HepG2 (cell line): ENCODE results near the gene TK2. TPM values are rescaled to one million over a fixed set of nuclear protein-coding genes. Genes with fewer than 3 reads are reported as not detected.

Source experiments
- CC2D1A ChIP-seq: sonication (generic); formaldehyde crosslinking; IDR thresholded peaks from 2 replicates; pipeline ENCODE4 v1.8.1; 2023; ENCODE audit warnings: mild to moderate bottlenecking, missing genetic modification reagents
- ELF4 ChIP-seq: sonication (generic); formaldehyde crosslinking; IDR thresholded peaks from 2 replicates; pipeline ENCODE4 v1.5.0; 2020; ENCODE audit warnings: missing genetic modification reagents, mild to moderate bottlenecking, moderate library complexity, borderline replicate concordance
- HCFC1 ChIP-seq: fragments of 150-350 bp; IDR thresholded peaks from 2 replicates; pipeline ENCODE4 v1.6.1; 2014; ENCODE audit warnings: low read depth, low read length
- JUND ChIP-seq: sonication (generic); formaldehyde crosslinking; IDR thresholded peaks from 2 replicates; pipeline ENCODE4 v1.8.0; 2022; ENCODE audit warnings: mild to moderate bottlenecking, missing genetic modification reagents
- KAT8 ChIP-seq: IDR thresholded peaks from 2 replicates; pipeline ENCODE4 v1.6.1; 2016; ENCODE audit warnings: missing genetic modification reagents, missing compliant biosample characterization
- KDM3A ChIP-seq: IDR thresholded peaks from 2 replicates; pipeline ENCODE4 v1.6.1; 2018; ENCODE audit warnings: low read depth, missing compliant biosample characterization
- MAFK ChIP-seq, 2 experiments: IDR thresholded peaks in 1 of 2; conservative IDR thresholded peaks in 1 of 2; 2 replicates each; pipeline ENCODE4 v1.6.1; 2011; ENCODE audit warnings: improper control_type of control experiment in 2 of 2, low read length in 2 of 2
- NFKB2 ChIP-seq: sonication (generic); formaldehyde crosslinking; IDR thresholded peaks from 2 replicates; pipeline ENCODE4 v1.4.0; 2020; ENCODE audit warnings: missing genetic modification reagents, borderline replicate concordance
- PITX1 ChIP-seq: sonication (generic); formaldehyde crosslinking; IDR thresholded peaks from 2 replicates; pipeline ENCODE4 v1.5.1; 2020; ENCODE audit warnings: mild to moderate bottlenecking, missing genetic modification reagents
- RFX3 ChIP-seq: IDR thresholded peaks from 2 replicates; pipeline ENCODE4 v1.6.1; 2016; ENCODE audit warnings: missing biosample characterization, missing genetic modification reagents
- SOX13 ChIP-seq, 3 experiments: fragments of 450-650 bp in 1 of 3; sonication (generic) in 1 of 3; formaldehyde crosslinking in 1 of 3; IDR thresholded peaks in 2 of 3; conservative IDR thresholded peaks in 1 of 3; 2 replicates each; pipeline versions ENCODE4 v1.5.0 to v1.6.1; 2016 to 2020; ENCODE audit warnings: antibody characterized with exemption in 1 of 3, mild to moderate bottlenecking in 1 of 3, missing compliant biosample characterization in 1 of 3, missing genetic modification reagents in 1 of 3, moderate library complexity in 1 of 3
- TOPORS ChIP-seq: sonication (generic); formaldehyde crosslinking; IDR thresholded peaks from 2 replicates; pipeline ENCODE4 v1.8.0; 2023; ENCODE audit warnings: mild to moderate bottlenecking, missing genetic modification reagents
- TRIM24 ChIP-seq: sonication (generic); formaldehyde crosslinking; IDR thresholded peaks from 2 replicates; pipeline ENCODE4 v1.8.0; 2022; ENCODE audit warnings: mild to moderate bottlenecking, missing genetic modification reagents
- ZNF225 ChIP-seq: sonication (generic); formaldehyde crosslinking; IDR thresholded peaks from 2 replicates; pipeline ENCODE4 v1.4.0; 2020; ENCODE audit warnings: mild to moderate bottlenecking, missing genetic modification reagents
- ZNF24 ChIP-seq: fragments of 450-650 bp; IDR thresholded peaks from 2 replicates; pipeline ENCODE4 v1.6.1; 2017; ENCODE audit warnings: antibody characterized with exemption, mild to moderate bottlenecking
- ZSCAN21 ChIP-seq: sonication (generic); formaldehyde crosslinking; IDR thresholded peaks from 2 replicates; pipeline ENCODE4 v1.8.0; 2022; ENCODE audit warnings: mild to moderate bottlenecking, missing genetic modification reagents, moderate library complexity, borderline replicate concordance
- polyA plus RNA-seq, 8 experiments: library from polyadenylated mRNA; depleted of rRNA in 3 of 8; stranded (reverse) in 7 of 8; unstranded in 1 of 8; fragments of >200 nt; fragmentation: Illumina TruSeq in 4 of 8; extraction: Trizol in 4 of 8; gene quantifications; 2 replicates each; pipeline versions ENCODE4 v1.2.1 to v1.2.3, GENCODE V29; 2011 to 2016; ENCODE audit warnings: low read depth in 4 of 8, missing spikeins in 1 of 8, mixed read lengths in 1 of 8; ENCODE audit not compliant: insufficient read depth in 1 of 8
- total RNA-seq, 5 experiments: library from RNA; depleted of rRNA; stranded (reverse); fragments of >200 nt; fragmentation: Illumina TruSeq; extraction: Trizol; gene quantifications; 2 replicates each; pipeline ENCODE4 v1.2.3, GENCODE V29; 2016; ENCODE audit warnings: low read depth in 1 of 5
- TF ChIP-seq, protein P1 (sequence below): sonication (generic); formaldehyde crosslinking; IDR thresholded peaks from 2 replicates; pipeline ENCODE4 v1.4.0; 2020; ENCODE audit warnings: low read depth, missing genetic modification reagents
- TF ChIP-seq, protein P2 (sequence below): sonication (generic); formaldehyde crosslinking; IDR thresholded peaks from 2 replicates; pipeline ENCODE4 v1.5.0; 2020; ENCODE audit warnings: mild to moderate bottlenecking, missing genetic modification reagents
- TF ChIP-seq, protein P3 (sequence below): sonication (generic); formaldehyde crosslinking; IDR thresholded peaks from 2 replicates; pipeline ENCODE4 v1.5.0; 2020; ENCODE audit warnings: mild to moderate bottlenecking, missing genetic modification reagents
- TF ChIP-seq, protein P4 (sequence below): sonication (generic); formaldehyde crosslinking; IDR thresholded peaks from 2 replicates; pipeline ENCODE4 v1.8.1; 2023; ENCODE audit warnings: mild to moderate bottlenecking, missing genetic modification reagents

The TK2 gene
- total and polyA plus RNA-seq, 2 of the 13 experiments (the other 11 are each of a cell fraction or from before 2014, with no cell fraction given) = 18.7 to 21.0 TPM

DNA sequence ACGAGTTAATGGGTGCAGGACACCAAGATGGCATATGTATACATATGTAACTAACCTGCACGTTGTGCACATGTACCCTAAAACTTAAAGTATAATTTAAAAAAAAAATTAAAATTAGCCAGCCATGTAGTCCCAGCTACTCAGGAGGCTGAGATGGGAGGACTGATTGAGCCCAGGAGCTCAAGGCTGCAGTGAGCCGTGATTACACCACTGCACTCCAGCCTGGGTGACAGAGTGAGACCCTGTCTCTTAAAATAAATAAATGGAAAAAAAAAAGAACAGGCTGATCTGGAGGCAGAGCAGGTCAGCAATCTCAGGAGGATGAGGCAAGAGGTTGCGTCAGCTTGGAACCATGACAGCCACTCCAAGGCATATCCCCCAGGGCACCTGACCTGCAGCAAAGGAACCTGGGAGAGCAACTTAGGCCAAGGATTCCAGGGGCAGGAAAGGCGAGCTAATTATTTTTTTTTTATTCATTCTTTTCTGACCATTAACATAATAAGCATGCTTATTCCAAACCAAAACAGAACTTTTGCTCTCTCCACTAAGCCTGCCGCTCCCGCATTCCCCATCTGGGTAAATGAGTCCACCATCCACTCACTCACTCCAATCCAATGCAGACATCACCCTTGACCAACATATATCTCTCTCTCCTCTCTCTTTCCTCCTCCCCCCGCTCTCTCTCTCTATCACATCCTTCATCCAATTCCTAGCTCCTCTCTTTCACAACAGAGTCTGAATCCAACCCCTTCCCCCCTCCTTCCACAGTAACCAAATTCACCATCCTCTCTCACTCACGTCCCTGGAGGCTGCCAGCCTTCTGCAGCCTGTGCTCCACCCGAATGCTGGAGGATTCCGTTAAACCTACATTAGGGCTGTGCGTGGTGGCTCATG lies 47.7 kb downstream of the TK2 start (continued):
- TF ChIP-seq, protein P1, sequence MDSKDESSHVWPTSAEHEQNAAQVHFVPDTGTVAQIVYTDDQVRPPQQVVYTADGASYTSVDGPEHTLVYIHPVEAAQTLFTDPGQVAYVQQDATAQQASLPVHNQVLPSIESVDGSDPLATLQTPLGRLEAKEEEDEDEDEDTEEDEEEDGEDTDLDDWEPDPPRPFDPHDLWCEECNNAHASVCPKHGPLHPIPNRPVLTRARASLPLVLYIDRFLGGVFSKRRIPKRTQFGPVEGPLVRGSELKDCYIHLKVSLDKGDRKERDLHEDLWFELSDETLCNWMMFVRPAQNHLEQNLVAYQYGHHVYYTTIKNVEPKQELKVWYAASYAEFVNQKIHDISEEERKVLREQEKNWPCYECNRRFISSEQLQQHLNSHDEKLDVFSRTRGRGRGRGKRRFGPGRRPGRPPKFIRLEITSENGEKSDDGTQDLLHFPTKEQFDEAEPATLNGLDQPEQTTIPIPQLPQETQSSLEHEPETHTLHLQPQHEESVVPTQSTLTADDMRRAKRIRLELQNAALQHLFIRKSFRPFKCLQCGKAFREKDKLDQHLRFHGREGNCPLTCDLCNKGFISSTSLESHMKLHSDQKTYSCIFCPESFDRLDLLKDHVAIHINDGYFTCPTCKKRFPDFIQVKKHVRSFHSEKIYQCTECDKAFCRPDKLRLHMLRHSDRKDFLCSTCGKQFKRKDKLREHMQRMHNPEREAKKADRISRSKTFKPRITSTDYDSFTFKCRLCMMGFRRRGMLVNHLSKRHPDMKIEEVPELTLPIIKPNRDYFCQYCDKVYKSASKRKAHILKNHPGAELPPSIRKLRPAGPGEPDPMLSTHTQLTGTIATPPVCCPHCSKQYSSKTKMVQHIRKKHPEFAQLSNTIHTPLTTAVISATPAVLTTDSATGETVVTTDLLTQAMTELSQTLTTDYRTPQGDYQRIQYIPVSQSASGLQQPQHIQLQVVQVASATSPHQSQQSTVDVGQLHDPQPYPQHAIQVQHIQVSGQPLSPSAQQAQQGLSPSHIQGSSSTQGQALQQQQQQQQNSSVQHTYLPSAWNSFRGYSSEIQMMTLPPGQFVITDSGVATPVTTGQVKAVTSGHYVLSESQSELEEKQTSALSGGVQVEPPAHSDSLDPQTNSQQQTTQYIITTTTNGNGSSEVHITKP (CRISPR knock-in tag) = no peak
- TF ChIP-seq, protein P2, sequence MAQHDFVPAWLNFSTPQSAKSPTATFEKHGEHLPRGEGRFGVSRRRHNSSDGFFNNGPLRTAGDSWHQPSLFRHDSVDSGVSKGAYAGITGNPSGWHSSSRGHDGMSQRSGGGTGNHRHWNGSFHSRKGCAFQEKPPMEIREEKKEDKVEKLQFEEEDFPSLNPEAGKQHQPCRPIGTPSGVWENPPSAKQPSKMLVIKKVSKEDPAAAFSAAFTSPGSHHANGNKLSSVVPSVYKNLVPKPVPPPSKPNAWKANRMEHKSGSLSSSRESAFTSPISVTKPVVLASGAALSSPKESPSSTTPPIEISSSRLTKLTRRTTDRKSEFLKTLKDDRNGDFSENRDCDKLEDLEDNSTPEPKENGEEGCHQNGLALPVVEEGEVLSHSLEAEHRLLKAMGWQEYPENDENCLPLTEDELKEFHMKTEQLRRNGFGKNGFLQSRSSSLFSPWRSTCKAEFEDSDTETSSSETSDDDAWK (CRISPR knock-in tag) = no peak
- TF ChIP-seq KDM3A (CRISPR knock-in tag) = no peak; the same call in 1 of the 2 replicates
- no peak for TF ChIP-seq ZSCAN21 (CRISPR knock-in tag)
- TF ChIP-seq TRIM24 = no peak
- TF ChIP-seq ZNF24 = no peak
- TF ChIP-seq MAFK (conservative IDR thresholded peaks at IDR 0.05 in 1 of 2, IDR thresholded peaks at IDR 0.05 in 1 of 2; ENCODE audit: low read length in 2 of 2) = no peak
- TF ChIP-seq, protein P3, sequence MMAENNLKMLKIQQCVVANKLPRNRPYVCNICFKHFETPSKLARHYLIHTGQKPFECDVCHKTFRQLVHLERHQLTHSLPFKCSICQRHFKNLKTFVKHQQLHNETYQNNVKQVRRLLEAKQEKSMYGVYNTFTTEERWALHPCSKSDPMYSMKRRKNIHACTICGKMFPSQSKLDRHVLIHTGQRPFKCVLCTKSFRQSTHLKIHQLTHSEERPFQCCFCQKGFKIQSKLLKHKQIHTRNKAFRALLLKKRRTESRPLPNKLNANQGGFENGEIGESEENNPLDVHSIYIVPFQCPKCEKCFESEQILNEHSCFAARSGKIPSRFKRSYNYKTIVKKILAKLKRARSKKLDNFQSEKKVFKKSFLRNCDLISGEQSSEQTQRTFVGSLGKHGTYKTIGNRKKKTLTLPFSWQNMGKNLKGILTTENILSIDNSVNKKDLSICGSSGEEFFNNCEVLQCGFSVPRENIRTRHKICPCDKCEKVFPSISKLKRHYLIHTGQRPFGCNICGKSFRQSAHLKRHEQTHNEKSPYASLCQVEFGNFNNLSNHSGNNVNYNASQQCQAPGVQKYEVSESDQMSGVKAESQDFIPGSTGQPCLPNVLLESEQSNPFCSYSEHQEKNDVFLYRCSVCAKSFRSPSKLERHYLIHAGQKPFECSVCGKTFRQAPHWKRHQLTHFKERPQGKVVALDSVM (CRISPR knock-in tag) = peak; percentile 98
- no peak for TF ChIP-seq NFKB2
- TF ChIP-seq TOPORS = no peak
- no peak for TF ChIP-seq ELF4 (CRISPR knock-in tag)
- TF ChIP-seq, protein P4, sequence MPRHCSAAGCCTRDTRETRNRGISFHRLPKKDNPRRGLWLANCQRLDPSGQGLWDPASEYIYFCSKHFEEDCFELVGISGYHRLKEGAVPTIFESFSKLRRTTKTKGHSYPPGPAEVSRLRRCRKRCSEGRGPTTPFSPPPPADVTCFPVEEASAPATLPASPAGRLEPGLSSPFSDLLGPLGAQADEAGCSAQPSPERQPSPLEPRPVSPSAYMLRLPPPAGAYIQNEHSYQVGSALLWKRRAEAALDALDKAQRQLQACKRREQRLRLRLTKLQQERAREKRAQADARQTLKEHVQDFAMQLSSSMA (CRISPR knock-in tag) = no peak
- TF ChIP-seq CC2D1A = no peak
- no peak for TF ChIP-seq SOX13 (IDR thresholded peaks at IDR 0.05)
- no peak for TF ChIP-seq SOX13 (CRISPR knock-in tag; conservative IDR thresholded peaks at IDR 0.05 in 1 of 2, IDR thresholded peaks at IDR 0.05 in 1 of 2)
- no peak for TF ChIP-seq ZNF225 (CRISPR knock-in tag)
- no peak for TF ChIP-seq PITX1 (CRISPR knock-in tag)
- TF ChIP-seq RFX3 = 0 out of 2 replicates have a peak, but pooled peaks have one; percentile 28
- peak; percentile 45; the same call in 1 of the 2 replicates for TF ChIP-seq KAT8 (CRISPR knock-in tag)
- TF ChIP-seq HCFC1 = no peak
- TF ChIP-seq JUND (CRISPR knock-in tag) = no peak
